HG03342 (cell line): ENCODE measurements around the gene HOTAIR.

Experiments used
- ATAC-seq: cut with Tn5 transposase; IDR thresholded peaks from one replicate; pipeline ENCODE4 v1.9.1; 2021; ENCODE audit warnings: mild to moderate bottlenecking, moderate library complexity; ENCODE audit not compliant: unreplicated experiment

Gene HOTAIR

DNA sequence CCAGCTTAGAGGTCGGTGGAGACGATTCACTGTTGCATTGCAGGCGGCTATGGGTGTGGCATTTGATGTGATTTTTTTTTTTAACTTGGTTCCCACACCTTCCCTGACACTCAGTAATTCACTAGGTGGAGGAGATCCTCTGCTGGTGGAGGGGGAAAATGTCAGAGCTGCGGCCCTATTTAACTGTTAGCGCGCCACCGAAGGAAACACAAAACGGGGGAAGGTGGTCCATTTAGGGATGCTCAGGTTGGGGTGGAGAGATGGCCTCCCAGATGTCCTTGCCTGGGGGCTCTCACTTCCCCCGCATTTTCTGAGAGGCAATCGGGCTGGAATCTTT, 24.3 kb downstream of the HOTAIR start:
- no peak for ATAC-seq

DNA sequence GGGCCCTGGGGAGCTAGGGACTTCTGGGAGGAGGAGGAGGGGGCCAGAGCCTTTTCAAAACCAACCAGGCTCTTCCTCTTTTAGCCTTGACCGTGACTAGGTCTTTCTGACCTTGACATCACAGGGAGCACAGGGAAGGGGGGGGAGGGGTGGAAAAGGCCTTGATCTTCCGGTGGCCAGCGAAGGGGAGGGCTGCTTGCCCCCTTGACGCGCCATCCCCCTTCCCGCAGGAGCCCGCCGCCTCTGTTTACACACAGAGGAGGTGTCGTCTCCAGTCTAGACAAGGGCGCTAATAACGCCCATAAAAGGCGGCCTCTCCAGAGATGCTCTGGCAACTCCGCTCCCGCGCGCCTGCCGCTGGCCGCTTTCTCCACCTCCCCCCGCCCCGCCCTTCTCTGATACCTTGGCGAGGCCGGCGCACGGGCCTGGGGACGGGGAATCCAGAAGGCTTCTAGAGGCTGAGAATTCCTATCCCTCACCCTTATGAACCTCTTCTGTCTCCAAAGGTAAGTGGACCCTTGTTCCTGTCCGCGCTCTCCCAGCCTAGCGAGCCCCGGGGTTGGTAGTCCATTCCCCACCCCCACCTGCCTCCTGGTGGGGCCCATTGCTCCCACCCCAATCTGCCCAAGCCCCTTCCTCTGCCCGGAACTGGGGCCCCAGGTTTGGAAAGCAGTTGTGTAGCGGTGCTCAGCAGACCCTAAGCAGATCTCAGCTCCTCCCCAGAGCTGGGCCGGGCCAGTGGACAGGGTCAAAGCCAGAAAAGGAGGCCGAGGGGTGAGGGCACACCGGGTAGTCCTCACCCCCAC, 24.9 kb downstream of the HOTAIR start:
- ATAC-seq = no peak

DNA sequence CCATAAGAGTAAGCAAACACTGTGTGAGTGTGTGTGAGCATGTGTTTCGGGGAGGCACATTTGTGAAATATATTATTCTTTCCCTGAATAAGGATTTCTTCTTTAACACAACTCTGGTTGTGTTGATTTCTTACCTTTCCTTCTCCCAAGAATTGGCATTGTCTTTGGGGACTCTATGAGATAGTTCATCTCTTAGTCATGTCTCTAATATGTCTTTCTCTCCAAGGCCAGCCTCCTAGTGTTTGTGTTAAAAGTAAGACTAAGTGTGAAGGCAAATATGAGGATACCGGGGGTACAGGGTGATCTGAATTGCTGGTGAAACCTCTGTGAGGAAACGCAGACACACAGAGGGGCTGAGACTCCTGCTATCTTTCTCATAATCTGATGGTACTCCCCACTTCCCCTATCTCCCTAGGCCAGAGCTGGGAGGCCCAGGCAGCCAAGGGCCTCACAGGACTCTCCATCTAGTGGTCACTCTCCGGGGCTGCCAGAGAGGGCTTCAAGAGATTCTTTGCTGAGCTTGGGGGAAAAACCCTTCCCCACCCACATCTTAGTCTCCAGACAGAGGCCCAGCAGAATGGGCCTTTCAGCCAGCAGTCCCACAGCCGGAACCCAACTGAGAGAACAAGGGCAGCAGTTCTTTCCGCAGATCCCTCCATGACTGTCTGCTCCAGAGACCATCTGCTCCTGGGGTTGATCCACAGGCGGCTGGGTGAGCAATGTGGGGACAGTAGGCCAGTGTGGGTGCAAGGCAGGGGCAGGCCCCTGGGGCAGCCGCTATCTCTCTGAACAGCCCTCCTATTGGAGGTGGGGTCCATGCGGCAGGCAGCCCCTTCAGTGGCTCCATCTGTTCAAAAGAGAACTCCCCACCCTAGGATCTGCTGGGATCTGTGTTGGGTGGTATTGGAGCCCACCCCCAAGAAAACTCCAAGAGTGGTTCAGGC, 25.8 kb downstream of the HOTAIR start:
- no peak for ATAC-seq

DNA sequence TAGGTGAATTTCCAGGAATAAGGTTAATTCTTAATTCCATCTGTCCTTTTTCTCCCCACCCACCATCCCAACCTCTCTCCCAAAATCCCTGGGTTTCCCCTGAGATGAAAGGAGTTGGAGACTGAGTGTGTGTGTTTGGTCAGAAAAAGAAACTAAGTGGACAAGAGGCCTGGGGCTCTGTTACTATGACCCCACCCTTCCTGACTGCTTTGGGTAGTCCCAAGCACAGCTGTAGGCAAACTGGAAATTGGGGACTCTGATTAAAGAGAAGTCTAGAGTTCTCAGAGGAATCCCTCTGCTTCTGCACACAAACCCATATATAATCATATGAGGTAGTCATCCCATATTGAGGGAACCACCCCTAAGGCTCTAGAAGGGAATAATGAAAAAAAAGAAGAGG, 27.0 kb downstream of the HOTAIR start:
- ATAC-seq = no peak

DNA sequence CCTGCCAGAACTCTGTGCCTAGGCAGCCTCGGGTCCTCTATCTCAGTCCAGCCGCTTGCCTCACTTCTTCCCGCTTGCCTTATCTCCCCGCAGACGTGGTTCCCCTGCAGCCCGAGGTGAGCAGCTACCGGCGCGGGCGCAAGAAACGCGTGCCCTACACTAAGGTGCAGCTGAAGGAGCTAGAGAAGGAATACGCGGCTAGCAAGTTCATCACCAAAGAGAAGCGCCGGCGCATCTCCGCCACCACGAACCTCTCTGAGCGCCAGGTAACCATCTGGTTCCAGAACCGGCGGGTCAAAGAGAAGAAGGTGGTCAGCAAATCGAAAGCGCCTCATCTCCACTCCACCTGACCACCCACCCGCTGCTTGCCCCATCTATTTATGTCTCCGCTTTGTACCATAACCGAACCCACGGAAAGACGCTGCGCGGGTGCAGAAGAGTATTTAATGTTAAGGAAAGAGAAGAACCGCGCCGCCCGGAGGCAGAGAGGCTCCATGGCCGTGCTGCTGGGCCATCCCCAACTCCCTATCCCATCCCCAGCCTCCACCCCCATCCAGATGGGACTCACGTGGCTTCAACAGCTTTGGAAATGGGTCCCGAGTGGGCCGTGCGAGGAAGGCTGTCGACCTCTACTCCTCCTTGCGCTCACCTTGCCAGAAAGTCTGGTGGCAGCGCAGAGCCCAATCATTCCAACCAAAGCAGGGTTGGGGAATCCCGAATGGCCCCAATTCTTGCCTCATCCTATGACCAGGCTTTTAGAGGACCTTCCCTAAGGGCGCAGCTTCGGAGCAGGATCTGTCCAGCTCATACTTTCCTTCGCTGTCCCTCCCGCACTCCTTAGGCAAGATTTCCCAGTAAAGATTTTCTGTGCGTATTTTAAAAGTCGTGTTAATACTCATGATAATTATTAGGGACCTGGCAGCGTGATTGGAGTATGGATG, 29.6 kb downstream of the HOTAIR start:
- ATAC-seq = no peak

DNA sequence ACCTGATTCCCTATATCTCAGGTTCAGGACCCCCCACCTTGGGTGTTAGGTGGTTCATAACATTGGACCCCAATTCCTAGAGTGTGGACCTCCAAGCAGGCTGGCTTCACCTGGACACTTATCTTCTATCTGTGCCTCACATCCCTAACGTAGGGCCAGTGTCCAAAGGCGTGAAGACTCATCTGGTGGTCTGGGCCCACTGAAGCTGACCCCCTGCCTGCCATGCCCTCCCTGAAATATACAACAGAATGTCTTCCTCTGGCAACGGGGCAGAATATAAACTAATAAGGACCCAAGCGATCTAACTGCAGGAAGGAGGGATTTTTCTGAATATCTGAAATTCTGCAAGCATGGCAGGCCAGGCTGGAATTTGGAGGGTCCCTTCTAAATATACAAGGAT, 30.5 kb downstream of the HOTAIR start:
- ATAC-seq = no peak

DNA sequence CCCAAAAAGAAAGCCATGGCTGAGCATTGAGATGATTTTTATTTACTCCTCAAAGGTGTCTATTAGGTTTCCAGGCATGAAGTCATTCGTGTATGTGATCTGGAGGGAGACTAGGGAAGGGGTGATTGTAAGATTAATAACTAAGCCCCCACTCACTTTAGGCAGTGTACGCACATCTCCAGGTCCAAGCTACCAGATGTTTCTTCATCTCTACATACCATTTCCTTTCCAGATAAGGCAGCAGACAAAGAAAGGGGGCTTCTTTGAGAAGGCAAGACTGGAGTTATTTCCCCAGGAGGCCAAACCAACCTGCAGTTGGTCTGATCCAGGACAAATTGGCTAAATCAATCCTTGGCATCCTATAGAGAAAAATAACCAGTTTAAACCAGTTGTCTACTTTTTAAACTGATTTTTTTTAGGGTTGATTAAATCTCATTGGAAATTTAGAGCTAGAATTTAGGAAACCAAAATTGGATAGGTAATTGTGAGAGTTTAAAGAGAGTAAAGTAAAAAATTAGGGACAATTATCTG, 32.2 kb downstream of the HOTAIR start:
- ATAC-seq = no peak

DNA sequence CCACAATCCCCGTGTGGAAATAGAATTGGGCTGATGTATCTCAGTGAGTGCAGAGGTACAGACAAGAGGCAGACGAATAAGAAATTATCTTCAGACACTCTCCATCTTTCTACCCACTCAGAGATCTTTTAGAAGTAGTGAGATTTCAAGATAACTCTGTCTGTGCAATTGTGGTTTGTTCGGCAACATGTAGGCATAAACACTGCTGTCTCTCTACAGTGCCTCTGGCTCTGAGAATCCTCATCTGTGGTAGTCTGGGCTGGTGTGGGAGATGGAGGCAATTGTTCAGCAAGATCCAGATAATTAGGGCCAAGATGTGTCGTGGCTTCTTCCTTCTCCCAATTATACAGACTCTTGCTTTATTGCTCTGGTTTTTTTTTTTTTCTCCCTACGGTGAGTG, 33.0 kb downstream of the HOTAIR start:
- ATAC-seq = no peak

DNA sequence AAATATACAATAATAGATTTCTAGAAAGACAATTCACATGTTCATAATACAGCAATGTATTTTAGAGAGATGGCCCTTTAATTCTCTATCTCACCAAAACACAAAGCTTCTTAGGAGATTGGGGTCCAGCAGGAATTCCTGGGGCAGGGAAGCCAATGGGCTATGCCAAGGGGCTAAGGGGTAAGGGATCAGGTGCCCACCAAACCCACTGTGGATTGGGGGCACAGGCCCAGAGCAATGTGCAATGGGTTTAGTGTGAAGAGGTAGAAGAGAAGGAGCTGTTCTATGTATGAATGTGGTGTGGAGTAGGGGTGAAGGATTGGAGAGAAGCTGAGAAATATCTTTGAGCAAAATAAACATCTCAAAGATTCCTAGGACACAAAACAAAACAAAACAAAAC, 33.6 kb downstream of the HOTAIR start:
- no peak for ATAC-seq

DNA sequence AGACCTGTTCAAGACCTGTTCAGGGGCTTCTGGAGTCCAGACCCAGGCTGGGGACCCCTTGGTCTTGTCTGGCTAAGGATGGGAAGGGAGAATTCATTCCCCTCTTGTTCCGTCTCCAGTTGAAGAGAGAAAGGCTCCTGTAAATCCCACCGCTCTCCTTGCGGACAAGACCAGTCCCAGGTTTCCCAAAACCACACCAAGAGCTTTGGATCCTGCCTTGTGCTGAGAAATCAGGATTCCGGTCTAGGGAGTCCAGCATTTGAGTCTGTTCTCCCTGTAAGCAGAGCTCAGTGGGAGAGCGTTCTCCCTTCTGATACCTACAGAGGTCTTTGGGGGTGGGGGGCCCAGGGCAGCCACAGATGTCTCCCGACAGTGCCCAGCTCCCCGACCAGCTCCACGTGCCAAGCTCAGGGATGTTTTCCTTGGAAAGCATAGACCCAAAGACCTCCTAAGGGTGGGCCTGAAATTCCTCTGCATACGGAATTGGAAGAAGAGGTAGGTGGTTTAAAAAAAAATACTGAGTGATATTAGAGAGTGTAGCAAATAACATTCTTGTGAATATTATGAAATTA, 34.2 kb downstream of the HOTAIR start:
- no peak for ATAC-seq

DNA sequence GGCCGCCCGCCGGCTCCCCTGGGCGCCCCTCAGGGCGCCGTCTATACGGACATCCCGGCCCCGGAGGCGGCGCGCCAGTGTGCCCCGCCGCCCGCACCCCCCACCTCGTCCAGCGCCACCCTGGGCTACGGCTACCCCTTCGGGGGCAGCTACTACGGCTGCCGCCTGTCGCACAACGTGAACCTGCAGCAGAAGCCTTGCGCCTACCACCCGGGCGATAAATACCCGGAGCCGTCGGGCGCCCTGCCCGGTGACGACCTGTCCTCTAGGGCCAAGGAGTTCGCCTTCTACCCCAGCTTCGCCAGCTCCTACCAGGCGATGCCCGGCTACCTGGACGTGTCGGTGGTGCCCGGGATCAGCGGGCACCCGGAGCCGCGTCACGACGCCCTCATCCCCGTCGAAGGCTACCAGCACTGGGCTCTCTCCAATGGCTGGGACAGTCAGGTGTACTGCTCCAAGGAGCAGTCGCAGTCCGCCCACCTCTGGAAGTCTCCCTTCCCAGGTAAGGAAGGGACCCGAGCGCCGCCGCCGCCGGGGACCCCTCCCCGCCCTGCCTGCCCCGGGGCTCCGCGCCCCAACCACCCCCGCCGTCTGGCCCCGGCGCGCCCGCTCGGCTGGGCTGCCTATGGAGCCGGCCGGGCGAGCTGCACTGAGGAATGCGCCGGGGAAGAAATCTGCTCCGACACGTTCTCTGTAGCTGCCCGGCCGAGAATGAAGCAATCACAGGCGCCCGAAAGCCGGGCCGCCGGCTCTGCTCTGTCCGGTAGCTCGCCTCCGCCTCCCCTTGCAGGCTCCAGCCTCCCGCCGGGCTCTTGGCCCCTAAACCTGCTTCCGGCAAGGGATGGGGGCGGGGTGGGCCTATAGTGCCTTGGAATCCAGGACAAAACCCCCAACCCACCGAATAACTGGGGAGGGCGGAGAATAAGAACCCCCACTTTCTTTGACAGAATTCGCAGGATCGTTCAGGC, 35.3 kb downstream of the HOTAIR start:
- no peak for ATAC-seq

DNA sequence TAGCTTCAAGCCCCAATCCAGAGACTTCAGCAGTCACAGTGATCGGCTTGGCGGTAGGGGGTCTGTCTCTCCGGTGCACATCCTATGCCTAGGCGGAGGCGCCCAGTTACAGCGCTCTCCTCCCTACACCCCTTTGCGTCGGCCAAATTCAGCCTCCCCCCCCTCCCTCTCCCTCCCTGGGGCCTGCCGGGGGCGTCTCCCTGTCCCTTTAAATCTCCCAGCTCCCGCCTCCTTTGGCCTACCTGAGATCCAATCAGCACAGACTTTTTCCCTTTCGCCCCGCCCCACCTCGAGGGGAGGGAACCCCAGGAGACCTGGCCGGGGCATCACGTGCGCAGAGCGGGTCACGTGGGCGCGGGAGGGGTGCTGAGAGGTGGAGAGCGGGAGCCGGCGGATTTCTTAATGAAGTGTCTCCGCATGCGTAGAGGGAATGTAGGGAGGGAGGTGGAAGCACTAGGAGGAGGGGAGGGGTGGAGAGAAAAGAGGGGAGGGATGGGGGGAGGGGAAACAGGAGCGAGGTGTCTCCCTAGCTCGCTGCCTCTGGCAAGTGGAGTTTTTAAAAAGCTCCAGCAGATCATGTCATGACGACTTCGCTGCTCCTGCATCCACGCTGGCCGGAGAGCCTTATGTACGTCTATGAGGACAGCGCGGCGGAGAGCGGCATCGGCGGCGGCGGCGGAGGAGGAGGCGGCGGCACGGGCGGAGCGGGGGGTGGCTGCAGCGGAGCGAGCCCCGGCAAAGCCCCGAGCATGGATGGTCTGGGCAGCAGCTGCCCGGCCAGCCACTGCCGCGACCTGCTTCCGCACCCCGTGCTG, 36.2 kb downstream of the HOTAIR start, which contains the start of gene HOXC13:
Gene HOXC13, plus strand, starts transcription at position 506 of the 815 bp plus-strand sequence. Its CDS starts 76 bp downstream, at position 582.
- no peak for ATAC-seq

DNA sequence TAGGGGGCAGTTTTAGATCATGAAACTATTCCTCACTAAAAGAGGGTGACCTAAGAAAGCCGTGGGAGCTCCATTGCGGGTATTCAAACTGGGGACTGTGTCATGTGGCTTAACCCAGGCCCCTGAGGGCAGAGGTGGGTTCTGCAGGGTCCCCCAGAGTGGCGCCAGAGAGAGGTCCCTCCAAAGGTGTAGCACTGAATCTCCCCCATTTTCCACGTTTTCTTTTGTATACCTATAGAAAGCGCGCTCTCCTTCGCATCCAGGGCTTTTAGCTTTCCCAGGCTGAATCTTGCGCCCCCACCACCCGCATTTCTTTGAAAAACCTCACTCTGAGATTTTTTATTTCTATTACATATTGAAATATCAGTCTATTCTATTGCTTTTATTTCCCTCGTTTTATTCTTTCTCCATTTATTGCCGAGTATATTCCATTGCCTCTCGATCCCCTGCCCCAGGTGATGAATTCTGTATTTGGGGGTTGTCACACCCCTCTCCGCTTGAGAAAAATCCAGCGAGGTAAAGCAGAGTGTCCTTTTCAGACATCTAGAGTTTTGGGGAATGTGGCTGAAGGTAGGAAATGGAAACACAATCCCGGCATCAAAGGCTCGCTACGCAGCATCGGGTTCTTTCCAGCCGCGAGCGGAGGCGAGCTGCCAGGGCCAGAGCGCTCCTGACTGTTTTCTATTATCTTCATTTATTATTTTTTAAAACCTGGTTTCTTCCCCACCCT, 37.0 kb downstream of the HOTAIR start:
- no peak for ATAC-seq

DNA sequence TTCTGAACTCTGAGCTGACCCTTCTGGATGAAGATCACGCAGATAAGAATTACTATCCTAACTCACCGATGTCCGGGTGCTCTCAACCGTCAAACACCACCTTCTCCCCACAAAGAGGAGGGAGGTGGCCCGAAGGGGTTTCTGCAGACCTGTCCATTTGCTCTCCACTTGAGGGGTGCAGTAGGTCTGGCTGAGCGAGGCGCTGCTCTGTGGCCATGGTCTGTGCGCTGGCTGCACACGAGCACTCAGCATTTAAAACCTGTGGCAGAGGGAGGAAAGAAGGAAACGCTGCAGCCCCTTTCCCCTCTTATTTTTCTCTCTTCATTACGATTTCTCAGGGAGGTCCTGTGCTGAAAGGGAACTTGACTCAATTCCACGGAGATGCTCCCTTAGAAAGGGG, 37.7 kb downstream of the HOTAIR start:
- ATAC-seq = no peak

DNA sequence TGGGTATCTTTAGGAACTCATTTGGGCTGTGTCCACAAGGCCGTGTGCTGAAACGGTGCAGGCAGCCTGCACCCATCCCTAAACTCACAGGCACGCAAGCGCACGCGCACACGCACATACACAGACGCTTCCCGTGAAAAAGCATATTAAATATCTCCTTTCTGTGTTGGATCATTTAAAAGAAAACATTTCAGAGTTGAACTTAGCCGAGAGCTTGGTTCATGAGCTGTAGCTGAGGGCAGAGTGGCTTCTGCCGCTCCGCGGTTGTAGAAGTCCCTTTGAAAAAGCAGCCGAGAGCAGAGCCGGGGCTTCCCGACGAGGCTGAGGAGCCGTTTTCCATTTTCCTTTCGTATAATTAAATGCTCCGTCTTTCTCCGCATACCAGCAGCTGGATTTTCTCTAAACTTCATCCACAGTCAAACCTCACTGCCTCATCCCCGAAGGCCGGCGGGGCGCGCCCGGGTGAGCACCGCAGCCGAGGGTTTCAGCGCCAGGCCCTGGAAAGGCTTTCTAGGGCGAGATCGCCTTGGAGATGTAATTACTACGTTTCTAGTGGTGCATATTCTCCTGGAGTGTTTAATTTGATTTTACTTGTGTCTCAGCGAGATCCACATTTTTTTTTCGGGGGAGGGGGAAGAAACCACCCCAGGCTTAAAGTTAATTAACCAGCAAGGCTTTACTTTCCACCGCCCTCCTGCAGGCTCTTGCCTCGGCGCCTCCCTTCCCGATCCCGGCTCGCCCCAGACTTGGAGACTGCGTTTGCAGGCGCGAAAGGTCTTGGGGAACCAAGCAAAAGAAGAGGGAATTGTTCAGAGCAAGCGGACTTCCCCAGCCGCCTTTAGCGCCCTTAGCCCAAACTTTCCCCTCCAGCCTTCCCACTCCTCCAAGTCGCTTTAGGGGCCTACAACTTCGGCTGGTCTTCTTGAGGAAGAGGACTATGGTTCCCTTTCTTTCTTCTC, 39.1 kb downstream of the HOTAIR start:
- ATAC-seq = no peak

DNA sequence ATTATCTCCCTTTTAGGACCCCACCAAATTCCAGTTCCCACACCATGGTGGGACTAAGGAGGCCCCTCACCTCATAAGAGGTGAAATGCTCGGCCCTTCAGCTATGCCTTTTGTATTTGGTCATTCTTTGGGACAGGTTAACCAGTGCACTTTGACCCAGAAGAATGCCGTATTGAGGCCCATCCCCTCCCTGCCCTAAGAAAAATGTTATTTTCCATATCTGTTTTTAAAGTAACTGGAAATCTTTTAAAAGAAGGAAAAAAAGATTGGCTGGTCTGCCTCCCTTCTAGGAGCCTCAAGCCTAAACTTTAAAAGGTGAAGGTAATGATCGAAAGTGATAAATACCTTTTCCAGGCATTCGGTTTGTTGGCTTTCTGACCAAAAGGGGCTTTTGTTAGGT, 41.8 kb downstream of the HOTAIR start:
- ATAC-seq = no peak
